Thyroid gland (tissue), 4 donors: Measurements from ENCODE around the gene TMEM121. TPM values are rescaled to one million over a fixed set of nuclear protein-coding genes. Genes with fewer than 3 reads are reported as not detected.

Experiments
- DNase-seq, 2 donors: peaks; one replicate each; pipeline ENCODE4 v3.0.0-alpha.2; 2019
- H3K27ac ChIP-seq, 3 donors: fragments of 200-600 bp; sonication (generic); 1 replicate in 2 of 3; 2 replicates in 1 of 3; pipeline ENCODE4 v1.5.1; 2016 to 2019; ENCODE audit warnings: mild to moderate bottlenecking in 1 of 3, moderate library complexity in 1 of 3
- H3K27me3 ChIP-seq: fragments of 200-600 bp; sonication (generic); one replicate; pipeline ENCODE4 v1.5.1; 2019
- H3K36me3 ChIP-seq, 2 donors: fragments of 200-600 bp; sonication (generic); one replicate each; pipeline ENCODE4 v1.5.1; 2016 to 2019
- H3K4me1 ChIP-seq, 2 donors: fragments of 200-600 bp; sonication (generic); one replicate each; pipeline ENCODE4 v1.5.1; 2017 to 2019
- H3K4me3 ChIP-seq, 3 donors: fragments of 200-600 bp; sonication (generic); replicated peaks in 1 of 3; 1 replicate in 2 of 3; 2 replicates in 1 of 3; pipeline ENCODE4 v1.5.1; 2016; ENCODE audit warnings: mild to moderate bottlenecking in 1 of 3
- H3K9me3 ChIP-seq: fragments of 200-600 bp; sonication (generic); one replicate; pipeline ENCODE4 v1.5.1; 2017
- CTCF ChIP-seq, 6 experiments: fragments of 200-600 bp in 3 of 6; fragments of 450-650 bp in 3 of 6; sonication (generic) in 3 of 6; IDR thresholded peaks; one replicate each; pipeline ENCODE4 v1.5.1; 2016 to 2019; ENCODE audit warnings: antibody characterized with exemption in 6 of 6, mild to moderate bottlenecking in 2 of 6, inconsistent platforms in 1 of 6, moderate library complexity in 1 of 6
- POLR2A ChIP-seq, 2 donors: fragments of 450-650 bp; IDR thresholded peaks; one replicate each; pipeline ENCODE4 v1.6.1; 2017; ENCODE audit warnings: antibody characterized with exemption in 2 of 2, mild to moderate bottlenecking in 2 of 2, moderate library complexity in 1 of 2
- WGBS, 2 donors: methylation state at CpG; one replicate each; pipeline ENCODE4 v1.1.5; 2017; 5-methylcytosine and 5-hydroxymethylcytosine counted together
- intact Hi-C: fragments of 100-400 bp; cut with DNase I; formaldehyde crosslinking; loops from one replicate; pipeline ENCODE4 v1.15.1; 2023
- total RNA-seq, 4 donors: library from RNA; depleted of rRNA; stranded (reverse); fragments of >200 nt; gene quantifications; one replicate each; pipeline ENCODE4 v1.2.3, GENCODE V29; 2016

TMEM121 gene
- total RNA-seq, 4 donors from 2014 or later = 9.3 to 19.1 (median 15.2) TPM

- WGBS, 2 donors = 81 to 83% methylated on average over 13 to 21 of the region's 21 CpGs
- Histone ChIP-seq H3K9me3 (no peaks in the 10 kb centered on the region), H3K4me3 (no peak overlapping the region), H3K36me3 (no peaks in the 10 kb centered on the region), H3K4me1 (no peaks in the 10 kb centered on the region), H3K27me3 (no peaks in the 10 kb centered on the region), H3K27ac (no peak overlapping the region)
- intact Hi-C loops = no loop called here
- TF ChIP-seq CTCF (IDR thresholded peaks at IDR 0.05) (no peak), POLR2A (IDR thresholded peaks at IDR 0.05) (no peak)
- DNase-seq = no peak
These were observed 26.2 kb upstream of the TMEM121 start for GRCh38 chr14:105500036-105500725.

GRCh38 chr14:105500726-105501101 lies 25.7 kb upstream of the TMEM121 start:
- Histone ChIP-seq H3K36me3 (no peaks in the 10 kb centered on the region), H3K27me3 (no peaks in the 10 kb centered on the region), H3K4me3 (no peak overlapping the region), H3K27ac (no peak overlapping the region), H3K9me3 (no peaks in the 10 kb centered on the region), H3K4me1 (no peaks in the 10 kb centered on the region)
- 79% methylated on average over 10 of the region's 10 CpGs for WGBS, 2 donors
- no peak for DNase-seq
- intact Hi-C loops = no loop called here
- TF ChIP-seq CTCF (IDR thresholded peaks at IDR 0.05) (no peak), POLR2A (IDR thresholded peaks at IDR 0.05) (no peak)

- DNase-seq = no peak
- intact Hi-C loops = no loop called here
- Histone ChIP-seq H3K4me3 (no peak overlapping the region), H3K4me1 (no peaks in the 10 kb centered on the region), H3K27ac (no peak overlapping the region), H3K27me3 (no peaks in the 10 kb centered on the region), H3K9me3 (no peaks in the 10 kb centered on the region), H3K36me3 (no peaks in the 10 kb centered on the region)
- no peak for TF ChIP-seq POLR2A (IDR thresholded peaks at IDR 0.05)
- no peak for TF ChIP-seq CTCF (IDR thresholded peaks at IDR 0.05)
- 85 to 87% methylated on average over 13 of the region's 13 CpGs for whole genome bisulfite sequencing, 2 donors
These were observed 24.7 kb upstream of the TMEM121 start for GRCh38 chr14:105501504-105502291.

GRCh38 chr14:105502446-105503295 lies 23.7 kb upstream of the TMEM121 start:
- WGBS, 2 donors = 81 to 90% methylated on average over 12 to 14 of the region's 18 CpGs
- Histone ChIP-seq H3K36me3 (no peaks in the 10 kb centered on the region), H3K4me1 (no peaks in the 10 kb centered on the region), H3K9me3 (no peaks in the 10 kb centered on the region), H3K27ac (no peak overlapping the region), H3K27me3 (no peaks in the 10 kb centered on the region), H3K4me3 (no peak overlapping the region)
- intact Hi-C loops = no loop called here
- no peak for TF ChIP-seq POLR2A (IDR thresholded peaks at IDR 0.05)
- no peak for DNase-seq

GRCh38 chr14:105503296-105503640 lies 23.1 kb upstream of the TMEM121 start:
- 91 to 95% methylated on average over 7 of the region's 7 CpGs for WGBS, 2 donors
- Histone ChIP-seq H3K27me3 (no peaks in the 10 kb centered on the region), H3K9me3 (no peaks in the 10 kb centered on the region), H3K36me3 (no peaks in the 10 kb centered on the region), H3K4me1 (no peaks in the 10 kb centered on the region), H3K27ac (no peak overlapping the region), H3K4me3 (no peak overlapping the region)
- TF ChIP-seq CTCF (IDR thresholded peaks at IDR 0.05) (no peak), POLR2A (IDR thresholded peaks at IDR 0.05) (no peak)
- intact Hi-C loops = no loop called here
- no peak for DNase-seq
